Fibroblast of lung (primary cell): ENCODE data around the gene SLC2A5. TPM values are rescaled to one million over a fixed set of nuclear protein-coding genes. Genes with fewer than 3 reads are reported as not detected.

ENCODE experiments used
- DNase-seq, 2 donors: peaks; one replicate each; pipeline versions ENCODE4 v3.0.0 to v3.0.0-alpha.2; 2010; ENCODE audit warnings: low read depth in 2 of 2
- H2AFZ ChIP-seq: 2 replicates; pipeline ENCODE4 v1.5.1; 2012; ENCODE audit warnings: low read length, control low read depth, inconsistent platforms
- H3K27ac ChIP-seq: 2 replicates; pipeline ENCODE4 v1.5.1; 2011; ENCODE audit warnings: low read length, control low read depth; ENCODE audit not compliant: insufficient read depth
- H3K27me3 ChIP-seq: 2 replicates; pipeline ENCODE4 v1.5.1; 2011; ENCODE audit warnings: mild to moderate bottlenecking, low read length; ENCODE audit not compliant: control insufficient read depth, insufficient read depth
- H3K36me3 ChIP-seq: 2 replicates; pipeline ENCODE4 v1.5.1; 2011; ENCODE audit warnings: low read length; ENCODE audit not compliant: control insufficient read depth, insufficient read depth
- H3K4me1 ChIP-seq: 2 replicates; pipeline ENCODE4 v1.5.1; 2011; ENCODE audit warnings: low read length; ENCODE audit not compliant: control insufficient read depth, insufficient read depth; ENCODE audit errors: extremely low read depth
- H3K4me2 ChIP-seq: 2 replicates; pipeline ENCODE4 v1.5.1; 2011; ENCODE audit warnings: low read length, control low read depth; ENCODE audit not compliant: insufficient read depth; ENCODE audit errors: extremely low read depth
- H3K4me3 ChIP-seq, 4 experiments: fragments of 200-600 bp in 1 of 4; sonication (generic) in 1 of 4; replicated peaks in 1 of 4; 2 replicates each; pipeline ENCODE4 v1.5.1; 2011 to 2016; ENCODE audit warnings: low read length in 4 of 4, low read depth in 3 of 4, mild to moderate bottlenecking in 3 of 4, control low read depth in 2 of 4, inconsistent platforms in 1 of 4, mixed read lengths in 1 of 4; ENCODE audit not compliant: insufficient read depth in 1 of 4; ENCODE audit errors: control extremely low read depth in 1 of 4
- H3K79me2 ChIP-seq: 2 replicates; pipeline ENCODE4 v1.5.1; 2012; ENCODE audit warnings: mild to moderate bottlenecking, low read length, inconsistent platforms; ENCODE audit not compliant: control insufficient read depth, insufficient read depth
- H3K9ac ChIP-seq: 2 replicates; pipeline ENCODE4 v1.5.1; 2011; ENCODE audit warnings: mild to moderate bottlenecking, low read length, control low read depth; ENCODE audit not compliant: insufficient read depth
- H3K9me3 ChIP-seq: 2 replicates; pipeline ENCODE4 v1.5.1; 2012; ENCODE audit warnings: low read depth, low read length; ENCODE audit not compliant: control insufficient read depth, insufficient read depth
- H4K20me1 ChIP-seq: 2 replicates; pipeline ENCODE4 v1.5.1; 2011; ENCODE audit warnings: low read length; ENCODE audit not compliant: control insufficient read depth, insufficient read depth; ENCODE audit errors: extremely low read depth
- EZH2 ChIP-seq: IDR thresholded peaks from 2 replicates; pipeline ENCODE4 v1.5.1; 2012; ENCODE audit warnings: low read length, control low read depth, mild to moderate bottlenecking; ENCODE audit errors: missing control alignments
- polyA plus RNA-seq, 2 donors: library from polyadenylated mRNA; depleted of rRNA in 1 of 2; stranded (reverse) in 1 of 2; unstranded in 1 of 2; fragments of >200 nt; gene quantifications; 2 replicates each; pipeline ENCODE4 v1.2.1, GENCODE V29; 2011 to 2012; ENCODE audit warnings: missing spikeins in 1 of 2
- total RNA-seq: library from RNA; depleted of rRNA; stranded (reverse); fragments of >200 nt; gene quantifications from 2 replicates; pipeline ENCODE4 v1.2.1, GENCODE V29; 2014
- TF ChIP-seq, protein P1 (sequence below), 2 donors: IDR thresholded peaks in 1 of 2; conservative IDR thresholded peaks in 1 of 2; 1 replicate in 1 of 2; 2 replicates in 1 of 2; pipeline ENCODE4 v1.5.1; 2011 to 2012; ENCODE audit warnings: low read length in 2 of 2, control low read depth in 1 of 2, inconsistent platforms in 1 of 2, low read depth in 1 of 2, mild to moderate bottlenecking in 1 of 2

The SLC2A5 gene
- total and polyA plus RNA-seq, 2 donors (not counting 1 experiment from before 2014, with no cell fraction given) = 0.83 to 5.8 TPM

DNA sequence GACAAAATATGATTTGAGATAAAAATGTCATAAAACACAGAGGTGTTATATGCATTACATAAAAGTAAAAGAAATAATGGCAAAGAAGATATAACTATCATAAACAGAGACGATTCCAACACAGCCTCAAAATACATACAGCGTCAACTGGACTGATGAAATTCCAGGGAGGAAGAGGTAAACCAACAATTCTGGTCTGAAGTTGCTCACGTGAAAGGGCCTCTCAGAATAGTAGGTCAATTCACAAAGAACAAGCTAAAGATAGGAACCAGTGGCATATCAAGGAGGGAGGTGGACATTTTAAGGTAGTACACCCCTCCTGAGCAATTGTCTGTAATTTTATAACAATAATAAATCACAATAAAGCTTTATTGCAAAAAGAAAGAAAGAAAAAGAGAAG, 18.6 kb downstream of the SLC2A5 start:
- no peak overlapping the region for H3K4me3 ChIP-seq
- no peak for DNase-seq
- H3K4me1 ChIP-seq = no peaks in the 10 kb centered on the region
- H3K27ac ChIP-seq = no peak overlapping the region
- no peaks in the 10 kb centered on the region for H3K36me3 ChIP-seq
- no peaks in the 10 kb centered on the region for H3K79me2 ChIP-seq
- H4K20me1 ChIP-seq = peaks cover 3% of the 10 kb centered on the region
- H3K9me3 ChIP-seq = no peaks in the 10 kb centered on the region
- H3K4me2 ChIP-seq = no peak overlapping the region
- H2AFZ ChIP-seq = no peak overlapping the region
- TF ChIP-seq, protein P1, sequence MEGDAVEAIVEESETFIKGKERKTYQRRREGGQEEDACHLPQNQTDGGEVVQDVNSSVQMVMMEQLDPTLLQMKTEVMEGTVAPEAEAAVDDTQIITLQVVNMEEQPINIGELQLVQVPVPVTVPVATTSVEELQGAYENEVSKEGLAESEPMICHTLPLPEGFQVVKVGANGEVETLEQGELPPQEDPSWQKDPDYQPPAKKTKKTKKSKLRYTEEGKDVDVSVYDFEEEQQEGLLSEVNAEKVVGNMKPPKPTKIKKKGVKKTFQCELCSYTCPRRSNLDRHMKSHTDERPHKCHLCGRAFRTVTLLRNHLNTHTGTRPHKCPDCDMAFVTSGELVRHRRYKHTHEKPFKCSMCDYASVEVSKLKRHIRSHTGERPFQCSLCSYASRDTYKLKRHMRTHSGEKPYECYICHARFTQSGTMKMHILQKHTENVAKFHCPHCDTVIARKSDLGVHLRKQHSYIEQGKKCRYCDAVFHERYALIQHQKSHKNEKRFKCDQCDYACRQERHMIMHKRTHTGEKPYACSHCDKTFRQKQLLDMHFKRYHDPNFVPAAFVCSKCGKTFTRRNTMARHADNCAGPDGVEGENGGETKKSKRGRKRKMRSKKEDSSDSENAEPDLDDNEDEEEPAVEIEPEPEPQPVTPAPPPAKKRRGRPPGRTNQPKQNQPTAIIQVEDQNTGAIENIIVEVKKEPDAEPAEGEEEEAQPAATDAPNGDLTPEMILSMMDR (conservative IDR thresholded peaks at IDR 0.05 in 1 of 2, IDR thresholded peaks at IDR 0.05 in 1 of 2; ENCODE audit: low read depth in 1 of 2, low read length in 2 of 2) = no peak
- no peak for TF ChIP-seq EZH2
- peaks cover 4% of the 10 kb centered on the region for H3K27me3 ChIP-seq
- no peak overlapping the region for H3K9ac ChIP-seq

DNA sequence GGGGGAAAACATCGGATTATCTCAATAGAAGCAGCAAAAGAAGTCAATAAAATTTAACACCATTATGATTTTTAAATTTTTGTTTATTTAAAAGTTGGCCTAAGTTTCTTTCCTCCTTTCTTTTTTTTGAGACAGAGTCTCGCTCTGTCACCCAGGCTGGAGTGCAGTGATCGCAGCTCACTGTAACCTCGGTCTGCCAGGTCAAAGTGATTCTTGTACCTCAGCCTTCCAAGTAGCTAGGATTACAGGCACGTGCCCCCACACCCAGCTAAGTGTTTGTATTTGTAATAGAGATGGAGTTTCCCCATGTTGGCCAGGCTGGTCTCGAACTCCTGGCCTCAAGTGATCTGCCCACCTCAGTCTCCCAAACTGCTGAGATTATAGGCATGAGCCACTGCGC, 20.9 kb downstream of the SLC2A5 start:
- peaks cover 4% of the 10 kb centered on the region for H3K27me3 ChIP-seq
- H3K4me3 ChIP-seq = no peak overlapping the region
- peaks cover 3% of the 10 kb centered on the region for H4K20me1 ChIP-seq
- no peaks in the 10 kb centered on the region for H3K4me1 ChIP-seq
- no peaks in the 10 kb centered on the region for H3K79me2 ChIP-seq
- TF ChIP-seq, protein P1 (conservative IDR thresholded peaks at IDR 0.05 in 1 of 2, IDR thresholded peaks at IDR 0.05 in 1 of 2; ENCODE audit: low read depth in 1 of 2, low read length in 2 of 2) = no peak
- no peak for TF ChIP-seq EZH2
- no peak for DNase-seq
- H3K36me3 ChIP-seq = no peaks in the 10 kb centered on the region
- H3K4me2 ChIP-seq = no peak overlapping the region
- H3K9ac ChIP-seq = no peak overlapping the region
- H3K27ac ChIP-seq = no peak overlapping the region
- H2AFZ ChIP-seq = no peak overlapping the region
- no peaks in the 10 kb centered on the region for H3K9me3 ChIP-seq

DNA sequence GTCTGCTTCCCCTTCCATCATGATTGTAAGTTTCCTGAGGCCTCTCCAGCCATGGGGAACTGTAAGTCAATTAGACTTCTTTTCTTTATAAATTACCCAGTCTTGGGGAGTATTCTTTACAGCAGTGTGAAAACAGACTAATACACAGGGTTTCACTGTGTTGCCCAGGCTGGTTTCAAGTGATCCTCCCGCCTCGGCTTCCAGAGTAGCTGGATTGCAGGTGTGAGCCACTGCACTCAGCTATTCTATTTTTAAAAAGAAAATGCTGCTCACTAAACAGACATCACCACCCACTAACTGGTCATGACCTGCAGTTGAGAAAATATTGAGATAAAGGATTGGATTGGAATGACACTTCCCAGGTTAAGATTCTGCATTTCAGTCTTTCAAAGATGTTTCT, 22.4 kb downstream of the SLC2A5 start:
- no peaks in the 10 kb centered on the region for H3K36me3 ChIP-seq
- H3K27me3 ChIP-seq = peaks cover 4% of the 10 kb centered on the region
- no peak overlapping the region for H3K9ac ChIP-seq
- no peak overlapping the region for H3K4me3 ChIP-seq
- no peak overlapping the region for H3K27ac ChIP-seq
- no peak for DNase-seq
- H3K4me2 ChIP-seq = no peak overlapping the region
- H4K20me1 ChIP-seq = peaks cover 3% of the 10 kb centered on the region
- TF ChIP-seq, protein P1 (conservative IDR thresholded peaks at IDR 0.05 in 1 of 2, IDR thresholded peaks at IDR 0.05 in 1 of 2; ENCODE audit: low read depth in 1 of 2, low read length in 2 of 2) = no peak
- TF ChIP-seq EZH2 = no peak
- no peaks in the 10 kb centered on the region for H3K4me1 ChIP-seq
- H3K79me2 ChIP-seq = no peaks in the 10 kb centered on the region
- no peak overlapping the region for H2AFZ ChIP-seq
- no peaks in the 10 kb centered on the region for H3K9me3 ChIP-seq
